GM20431 (cell line): ENCODE results near the gene ABCG1.

ENCODE experiments used
- in situ Hi-C: fragments of 300-500 bp; cut with MseI, MboI; formaldehyde crosslinking; loops from one replicate; pipeline ENCODE4 v1.15.0; 2020; ENCODE audit warnings: low sequenced_read_pairs; ENCODE audit not compliant: unreplicated experiment

ABCG1 gene

DNA sequence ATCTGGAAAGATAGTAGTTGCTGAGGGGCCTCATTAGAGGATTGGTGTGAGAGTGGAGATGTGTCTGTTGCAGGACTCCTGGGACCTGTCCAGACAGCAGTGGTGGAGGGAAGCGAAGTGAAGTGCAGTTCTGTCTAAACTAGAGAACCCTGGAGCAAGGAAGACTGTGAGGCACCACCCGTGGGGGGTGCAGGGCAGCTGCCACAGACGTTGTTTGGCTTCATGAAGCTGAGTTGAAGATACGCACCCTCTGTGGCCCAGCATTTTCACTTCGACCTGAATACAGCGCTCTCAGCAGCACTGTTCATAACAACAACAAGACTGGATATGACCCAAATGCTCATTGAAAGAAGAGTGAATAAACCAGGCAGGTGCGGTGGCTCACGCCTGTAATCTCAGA is 29.3 kb downstream of the ABCG1 start:
- in situ Hi-C loops, result no loop called here

DNA sequence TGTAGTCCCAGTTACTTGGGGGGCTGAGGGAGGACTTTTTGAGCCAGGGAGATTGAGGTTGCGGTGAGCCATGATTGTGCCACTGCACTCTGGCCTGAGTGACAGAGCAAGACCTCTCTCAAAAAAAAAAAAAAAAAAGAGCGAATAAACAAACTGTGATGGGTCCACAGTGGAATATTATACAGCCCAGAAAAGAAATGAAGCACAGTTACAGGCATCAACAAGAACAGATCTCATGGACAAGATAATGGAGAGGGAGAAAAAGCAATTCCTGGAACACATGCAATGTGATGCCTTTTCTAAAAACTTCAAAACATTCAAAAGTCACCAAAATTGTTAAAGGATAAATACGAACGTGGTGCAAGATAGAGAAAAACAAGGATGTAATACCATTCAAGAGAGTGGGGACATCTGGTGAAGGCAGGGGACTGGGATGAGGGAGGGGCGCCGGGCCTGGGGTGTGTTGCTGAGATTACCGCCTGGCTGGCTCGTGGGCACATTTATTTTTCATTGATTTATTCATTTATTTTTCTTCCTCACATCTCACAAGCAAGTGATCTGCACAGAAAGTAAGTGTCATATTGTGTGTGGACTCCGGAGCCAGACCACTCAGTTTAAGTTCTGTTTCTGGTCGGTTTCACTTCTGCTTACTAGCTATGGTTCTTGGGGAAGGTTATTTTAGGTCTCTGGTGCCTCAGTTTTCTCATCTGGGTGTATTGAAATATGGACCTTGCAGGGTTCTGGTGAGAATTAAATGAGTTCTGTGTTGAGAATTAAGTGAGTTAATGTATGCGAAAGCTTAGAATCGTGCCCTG is 30.1 kb downstream of the ABCG1 start:
- in situ Hi-C loops, result no loop called here

DNA sequence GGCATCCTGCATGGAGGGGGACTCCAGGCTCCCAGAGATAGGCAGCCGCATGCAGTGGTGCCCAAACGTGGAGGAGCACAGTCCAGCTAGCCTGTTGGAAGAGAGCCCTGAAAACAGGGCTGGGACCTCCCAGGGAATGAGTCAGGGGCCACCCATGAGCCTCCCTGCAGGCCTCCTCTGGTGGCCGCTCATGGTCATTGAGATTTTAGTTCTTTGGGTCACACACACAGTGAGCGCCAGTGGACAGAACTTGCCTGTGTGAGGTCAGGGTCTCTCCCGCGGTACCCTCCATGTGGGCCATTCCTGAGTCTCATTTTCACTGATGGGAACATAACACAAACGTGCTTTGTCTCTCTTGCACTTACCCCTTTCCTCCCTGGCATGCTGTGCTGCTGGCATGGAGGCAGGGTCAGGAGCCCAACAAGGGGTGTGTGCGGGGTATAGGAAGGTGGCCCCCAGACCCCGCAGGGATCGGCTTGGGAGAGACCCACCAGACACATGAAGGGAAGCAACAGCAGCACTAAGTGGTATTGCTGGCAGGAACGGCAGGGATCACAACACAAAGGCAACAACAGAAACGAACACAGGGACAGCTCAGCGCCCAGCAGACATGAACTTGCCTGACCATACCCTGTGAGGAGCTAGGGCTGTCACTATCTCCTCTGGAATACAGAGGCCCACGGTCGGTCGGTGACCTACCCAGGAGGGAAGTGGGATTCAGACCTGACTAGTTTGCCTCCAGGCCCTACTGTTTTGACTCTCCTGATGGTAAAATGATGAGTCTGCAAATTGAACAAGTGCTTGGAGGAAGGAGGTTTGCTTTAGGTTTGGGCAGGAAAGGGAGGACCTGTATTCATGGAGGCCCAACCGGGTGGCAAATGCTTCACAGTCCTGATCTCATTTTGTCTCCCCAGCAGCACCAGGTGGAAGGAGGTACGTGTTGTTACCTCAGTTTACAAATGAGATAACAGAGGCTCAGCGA is 31.8 kb downstream of the ABCG1 start:
- in situ Hi-C loops, result no loop called here

DNA sequence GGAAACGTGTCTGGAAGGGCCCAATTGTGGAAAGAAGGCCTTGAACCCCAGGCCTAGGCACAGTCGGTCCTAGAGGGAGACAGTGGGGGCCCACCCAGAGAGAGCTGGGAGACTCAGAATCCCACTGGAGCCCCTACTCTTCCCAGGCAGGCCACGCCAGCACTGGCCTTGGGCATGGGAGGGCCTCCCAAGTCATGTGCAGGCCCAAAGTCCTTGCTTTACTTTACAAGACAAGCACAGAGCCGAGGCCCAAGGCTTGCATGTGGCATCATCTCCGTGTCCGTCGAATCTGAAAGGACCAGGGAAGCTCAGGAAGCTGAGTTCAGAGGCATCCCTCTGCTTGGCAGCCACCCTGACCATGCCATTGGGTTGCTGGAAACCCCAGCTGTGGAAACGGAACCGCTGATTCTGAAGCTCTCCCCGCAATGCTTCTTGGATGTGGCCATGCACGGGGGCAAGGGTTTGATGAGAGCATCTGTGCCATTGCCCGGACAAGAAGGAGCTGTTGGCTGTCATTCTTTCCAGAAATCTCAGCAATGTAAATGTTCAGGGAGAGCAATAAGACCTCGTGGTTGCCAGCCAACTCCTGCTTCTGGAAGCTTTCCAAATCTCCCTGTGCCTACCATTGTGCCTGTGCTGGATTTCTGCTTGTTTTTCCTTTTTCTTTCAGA is 32.8 kb downstream of the ABCG1 start:
- in situ Hi-C loops, result no loop called here

DNA sequence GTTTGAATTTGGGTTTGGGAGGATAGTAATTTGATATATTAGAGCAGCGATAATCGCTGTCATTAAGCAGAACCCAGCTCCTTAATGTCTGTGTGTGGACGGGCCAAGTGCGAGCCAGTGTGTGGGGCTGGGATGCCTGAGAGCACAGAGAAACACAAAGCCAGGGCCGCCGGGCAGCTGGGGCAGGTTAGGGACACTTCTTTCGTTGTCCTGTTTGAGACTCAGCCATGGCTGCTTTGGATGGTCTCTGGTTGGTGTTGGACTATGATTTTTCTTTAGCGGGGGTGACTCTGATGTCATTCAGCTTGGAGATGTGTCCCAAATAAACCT is 33.4 kb downstream of the ABCG1 start:
- in situ Hi-C loops, result no loop called here

DNA sequence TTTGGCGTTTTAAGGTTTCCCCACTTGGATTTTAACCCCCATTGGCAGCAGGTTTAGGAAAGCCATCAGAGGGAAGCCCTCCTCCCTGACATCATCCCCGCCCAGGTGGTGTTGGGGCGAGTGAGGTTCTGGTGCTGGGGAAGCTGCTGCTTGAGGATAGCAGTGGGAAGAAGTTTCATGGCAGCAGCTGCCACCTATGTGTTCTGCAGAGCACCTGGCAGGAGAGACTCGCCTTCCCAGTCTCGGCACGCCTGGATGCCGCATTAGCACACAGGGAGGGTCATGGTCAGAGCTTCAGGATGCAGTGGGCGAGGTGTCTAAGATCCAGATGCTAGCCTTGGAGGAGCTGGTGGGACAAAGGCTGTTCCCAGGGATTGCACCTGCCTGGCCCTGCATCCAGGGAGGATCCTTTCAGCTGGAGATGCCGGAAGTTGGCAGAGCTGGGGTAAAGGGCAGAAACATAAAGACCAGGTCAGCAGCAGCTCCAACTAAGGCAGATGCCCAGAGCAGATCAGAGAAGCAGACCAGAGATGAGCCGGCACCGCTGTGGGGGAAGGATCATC is 33.9 kb downstream of the ABCG1 start:
- in situ Hi-C loops, result no loop called here

DNA sequence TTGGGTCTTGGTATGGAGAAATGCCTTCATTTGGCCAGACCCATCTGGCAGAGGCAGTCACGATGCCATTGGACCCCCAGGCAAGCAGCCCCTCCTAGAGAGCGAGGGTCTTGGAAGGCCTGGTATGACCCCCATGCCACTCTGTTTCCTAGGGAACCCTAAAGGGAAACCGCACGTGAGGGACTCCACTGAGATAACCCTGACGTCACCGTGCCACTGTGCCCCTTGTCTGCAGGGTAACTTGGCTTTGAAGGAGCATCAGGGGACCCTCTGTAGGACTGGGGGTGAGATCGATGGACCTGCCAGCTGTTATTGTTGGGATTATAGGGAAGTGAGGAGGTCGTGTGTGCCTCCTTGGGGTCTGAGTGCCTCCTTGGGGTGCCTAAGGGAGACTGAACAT is 34.5 kb downstream of the ABCG1 start:
- in situ Hi-C loops, result no loop called here

DNA sequence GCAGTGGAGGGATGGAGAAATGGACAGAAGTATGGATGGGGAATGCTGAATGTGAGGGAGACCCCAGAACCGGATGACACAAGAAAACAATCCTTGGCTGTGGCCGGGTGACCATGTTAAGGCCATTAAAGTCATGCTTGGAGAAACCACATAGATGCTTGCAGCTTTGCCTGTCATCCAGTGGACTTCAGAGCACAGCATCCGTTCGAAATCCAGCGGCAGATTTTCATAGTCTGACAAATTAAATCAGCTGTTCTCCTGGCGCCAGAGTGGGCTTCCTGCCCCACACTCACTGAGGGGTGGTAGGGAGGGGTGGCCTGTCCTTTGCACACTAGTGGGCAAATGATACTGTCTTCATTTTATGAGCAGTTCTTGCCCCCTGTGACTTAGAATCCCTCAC is 35.1 kb downstream of the ABCG1 start:
- in situ Hi-C loops, result no loop called here

DNA sequence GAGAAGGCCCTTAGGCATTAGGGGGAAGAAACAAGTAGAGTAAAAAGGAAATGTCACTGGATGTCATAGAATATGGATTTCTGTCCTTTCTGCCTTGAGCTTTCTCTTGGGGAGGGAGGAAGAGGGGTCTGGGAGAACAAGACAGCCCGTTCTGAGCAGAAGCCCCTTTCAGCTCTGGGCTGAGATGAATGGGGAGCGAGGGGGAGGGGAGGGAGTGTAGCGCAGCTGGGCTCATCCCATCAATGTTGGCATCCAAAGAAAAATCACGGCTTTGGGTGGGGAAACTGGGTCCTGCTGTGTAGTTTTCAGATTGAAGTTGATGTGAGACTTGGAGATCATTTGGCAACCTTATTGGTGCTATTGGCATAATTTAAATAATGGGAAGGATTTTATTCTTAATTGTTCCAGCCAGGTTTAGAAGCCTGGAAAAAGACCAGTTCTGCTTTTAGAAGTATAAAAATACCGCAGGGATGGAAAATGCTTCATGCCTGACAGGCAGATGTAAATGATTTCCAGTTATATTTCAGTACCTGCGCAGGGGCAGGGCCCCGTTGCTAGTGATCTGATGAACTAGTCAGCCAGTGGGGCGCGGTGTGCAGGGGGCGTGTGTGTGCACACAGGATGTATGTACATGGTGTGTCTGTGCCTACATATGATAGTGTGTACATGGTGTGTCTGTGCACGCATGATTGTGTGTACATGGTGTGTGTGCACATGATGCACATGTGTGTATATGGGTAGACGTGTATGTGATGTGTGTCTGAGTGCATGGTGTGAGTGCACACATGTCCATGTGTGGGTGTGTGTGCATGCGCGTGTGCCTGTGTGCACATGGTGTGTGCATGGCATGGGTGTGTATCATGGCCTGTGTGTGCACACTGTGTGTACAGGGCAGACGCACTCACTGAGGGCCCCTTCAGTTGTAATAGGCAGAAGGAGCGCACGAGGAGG is 36.0 kb downstream of the ABCG1 start:
- in situ Hi-C loops, result no loop called here

DNA sequence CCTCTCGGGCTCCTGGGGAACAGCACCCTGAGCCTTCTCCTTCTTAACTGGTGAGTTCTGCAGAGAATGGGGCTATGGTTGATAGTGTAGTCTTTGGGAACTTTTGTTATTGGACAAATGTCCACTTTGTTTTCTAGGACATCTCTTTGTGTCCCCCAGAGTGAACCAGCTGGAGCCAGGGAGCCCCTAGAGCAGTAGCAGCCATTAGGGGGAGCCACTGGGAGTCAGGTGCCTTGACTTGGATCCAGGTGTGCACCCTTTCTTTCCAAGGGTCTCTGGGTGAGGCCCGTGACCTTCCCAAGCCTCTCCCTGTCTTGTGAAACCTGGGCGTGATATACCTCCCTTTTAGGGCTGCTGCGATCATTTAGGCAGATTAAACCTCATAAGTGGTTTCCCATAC is 36.9 kb downstream of the ABCG1 start:
- in situ Hi-C loops, result no loop called here

DNA sequence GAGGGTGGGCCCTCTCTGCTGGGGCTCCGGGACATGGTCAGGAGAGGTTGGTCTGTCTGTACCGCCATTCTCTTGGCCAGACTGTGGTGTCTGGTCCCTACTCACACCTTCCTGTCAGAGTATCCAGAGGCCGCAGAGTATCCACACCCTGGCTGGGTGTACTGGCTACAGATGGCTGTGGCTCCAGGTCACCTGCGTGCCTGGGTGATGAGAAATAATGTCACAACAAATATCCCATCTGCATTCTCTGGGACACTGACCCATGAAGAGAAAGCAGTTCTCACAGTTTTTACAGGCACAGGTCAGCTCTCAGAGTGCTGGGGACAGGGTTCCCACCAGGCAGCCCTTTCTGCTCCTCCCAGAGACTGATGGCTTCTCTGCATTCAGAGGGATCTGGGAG is 37.4 kb downstream of the ABCG1 start:
- in situ Hi-C loops, result no loop called here

DNA sequence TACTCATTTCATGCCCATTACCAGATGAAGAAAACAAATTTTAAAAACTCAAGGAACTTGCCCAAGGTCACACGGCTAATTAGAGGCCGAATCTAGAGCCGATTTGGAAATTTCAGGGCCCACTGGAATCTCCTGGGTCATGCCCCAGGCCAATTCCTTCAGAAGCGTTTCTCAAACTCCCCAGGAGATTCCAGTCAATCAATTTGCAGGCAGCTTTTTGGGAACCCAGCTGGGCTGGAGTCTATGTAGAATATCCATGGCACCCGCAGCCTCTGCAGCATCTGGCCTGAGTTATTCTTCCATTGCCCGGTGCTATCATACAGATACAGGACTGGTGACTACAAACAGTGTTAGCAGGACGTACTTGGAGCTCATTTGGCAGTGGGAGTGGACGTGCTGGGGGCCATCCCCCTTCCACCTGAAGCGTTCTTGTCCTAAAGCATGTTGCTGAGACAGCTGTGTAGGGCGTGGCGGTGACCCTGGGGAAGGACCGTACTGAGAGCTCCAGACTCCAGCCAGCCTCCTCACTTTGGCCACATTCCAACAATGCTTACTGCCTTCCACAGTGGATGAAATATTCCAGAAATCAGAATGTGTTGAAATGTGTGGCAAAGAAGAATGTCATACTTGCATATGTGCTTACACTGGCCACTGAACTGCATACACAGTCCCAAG is 38.3 kb downstream of the ABCG1 start:
- in situ Hi-C loops, result no loop called here

DNA sequence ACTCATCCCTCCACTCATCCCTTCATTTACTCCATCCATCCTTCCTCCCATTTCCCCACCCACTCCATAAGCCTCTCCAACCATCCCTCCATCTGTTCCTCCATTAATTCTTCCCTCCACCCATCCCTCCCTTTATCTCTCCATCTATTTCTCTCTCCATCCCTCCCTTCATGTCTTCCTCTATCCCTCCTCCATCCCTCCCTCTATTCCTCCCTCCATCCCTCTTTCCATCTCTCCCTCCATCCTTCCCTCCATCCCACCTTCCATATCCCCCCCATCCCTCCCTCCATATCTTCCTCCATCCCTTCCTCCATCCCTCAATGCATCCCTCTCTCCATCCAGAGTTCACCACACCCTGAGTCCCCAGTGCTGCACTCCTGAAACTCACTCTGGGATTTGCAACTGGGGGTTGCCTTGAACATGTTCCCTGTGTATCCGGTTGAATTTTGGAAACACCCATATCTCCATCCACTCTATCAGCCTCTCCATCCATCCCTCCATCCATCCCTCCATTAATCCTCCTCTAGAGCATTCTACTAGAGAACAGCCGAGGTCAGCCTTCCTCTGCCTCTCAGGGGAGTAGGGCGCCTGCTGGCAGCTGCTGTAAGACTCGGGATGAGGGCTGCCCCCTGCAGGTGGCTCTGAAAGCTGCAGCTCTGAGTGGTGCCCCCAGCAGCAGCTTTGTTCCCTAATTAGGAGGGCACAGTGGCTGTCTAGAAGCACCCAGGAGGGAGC is 39.4 kb downstream of the ABCG1 start:
- in situ Hi-C loops, result no loop called here

DNA sequence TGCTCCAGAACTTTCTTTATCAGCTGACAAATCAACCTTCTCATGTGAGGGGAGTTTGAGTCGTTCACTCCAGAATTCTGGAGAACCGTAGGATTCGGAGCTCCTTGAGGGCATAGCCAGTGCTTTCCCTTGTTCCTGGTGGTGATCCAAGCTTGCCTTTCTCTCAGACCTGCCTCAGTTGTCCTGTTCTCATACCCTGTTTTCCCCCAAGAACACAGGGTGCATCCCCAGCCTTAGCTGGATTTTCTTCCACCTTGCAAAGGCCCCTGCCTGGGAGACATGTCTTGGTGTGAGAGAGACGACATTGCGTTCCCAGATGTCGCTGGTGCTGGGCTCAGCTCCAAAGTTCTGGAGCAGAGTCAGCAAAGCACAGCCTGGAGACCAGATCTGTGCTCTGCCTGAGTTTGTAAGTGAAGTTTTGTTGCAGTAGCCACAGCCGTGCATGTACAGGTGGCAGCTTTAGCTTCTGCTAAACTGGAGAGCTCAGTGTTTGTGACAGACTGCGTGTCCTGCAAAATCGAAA is 40.0 kb downstream of the ABCG1 start:
- in situ Hi-C loops, result no loop called here

DNA sequence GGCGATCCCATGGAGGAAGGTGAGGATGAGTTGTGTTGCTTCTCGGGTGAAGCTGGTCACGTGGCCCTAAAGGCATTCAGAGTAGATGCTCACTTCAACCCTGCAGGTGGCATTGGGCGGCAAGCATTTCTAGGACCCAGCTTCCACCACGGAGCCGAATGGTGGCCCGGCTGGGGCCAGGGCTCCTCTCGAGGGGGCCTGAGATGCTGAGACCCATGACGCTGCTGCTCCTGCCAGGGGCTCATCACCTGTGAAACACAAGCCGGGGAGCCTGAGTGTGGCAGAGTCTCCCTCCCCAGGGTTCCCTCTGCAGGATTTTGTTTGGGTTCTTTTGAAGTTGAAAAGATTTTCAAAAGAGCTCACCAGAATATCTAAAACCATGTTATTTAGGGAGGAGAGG is 41.2 kb downstream of the ABCG1 start:
- in situ Hi-C loops, result loop anchor here (10.0 kb wide), 1 partner anchor 105 kb away; no protein-coding TSS in a partner anchor

DNA sequence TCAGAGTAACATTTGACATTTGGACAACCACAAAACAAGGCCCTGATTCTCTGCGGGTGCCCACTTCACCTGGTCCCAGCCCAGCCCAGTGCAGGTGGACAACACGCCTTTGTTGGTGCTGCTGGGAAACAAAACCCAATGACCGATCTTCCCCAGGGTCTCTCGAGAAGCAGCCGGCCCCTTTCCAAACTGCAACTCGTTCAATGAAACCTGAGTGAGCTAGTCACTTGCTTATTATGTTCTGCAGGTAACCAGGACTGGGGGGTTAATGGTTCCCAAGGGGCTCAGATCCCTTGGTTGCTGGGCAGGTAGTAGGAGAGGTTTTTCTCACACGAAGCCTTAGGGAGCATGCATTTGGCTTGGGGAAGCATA is 42.9 kb downstream of the ABCG1 start:
- in situ Hi-C loops, result loop anchor here (10.0 kb wide), 1 partner anchor 107 kb away; no protein-coding TSS in a partner anchor

DNA sequence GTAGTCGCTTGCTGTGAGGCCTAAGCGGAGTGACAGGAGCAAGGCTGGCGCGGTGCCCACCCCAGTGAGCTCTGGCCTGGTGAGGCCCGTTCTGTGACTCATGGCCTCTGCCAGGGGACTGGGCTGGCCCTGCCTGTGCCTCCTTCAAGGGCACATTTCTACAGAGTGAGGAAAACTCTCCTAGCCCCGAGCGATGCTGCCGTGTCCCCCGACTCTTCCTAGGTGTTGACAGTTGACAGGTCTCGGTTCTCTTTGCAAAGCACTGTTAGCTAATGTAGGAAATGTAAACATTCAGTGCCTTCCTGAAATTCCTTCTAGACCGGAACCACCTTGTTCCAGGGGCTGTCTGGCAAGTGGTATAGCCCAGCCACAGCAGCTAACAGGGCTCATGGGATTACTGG is 43.9 kb downstream of the ABCG1 start:
- in situ Hi-C loops, result loop anchor here (10.0 kb wide), 1 partner anchor 108 kb away; no protein-coding TSS in a partner anchor
